ENCODE results near the gene KRT14.
"Not testable (repeated sequence)": the region's sequence is repeated elsewhere in the genome, so short reads cannot be mapped to it uniquely, and the experiment has no call there.

The KRT14 gene

DNA sequence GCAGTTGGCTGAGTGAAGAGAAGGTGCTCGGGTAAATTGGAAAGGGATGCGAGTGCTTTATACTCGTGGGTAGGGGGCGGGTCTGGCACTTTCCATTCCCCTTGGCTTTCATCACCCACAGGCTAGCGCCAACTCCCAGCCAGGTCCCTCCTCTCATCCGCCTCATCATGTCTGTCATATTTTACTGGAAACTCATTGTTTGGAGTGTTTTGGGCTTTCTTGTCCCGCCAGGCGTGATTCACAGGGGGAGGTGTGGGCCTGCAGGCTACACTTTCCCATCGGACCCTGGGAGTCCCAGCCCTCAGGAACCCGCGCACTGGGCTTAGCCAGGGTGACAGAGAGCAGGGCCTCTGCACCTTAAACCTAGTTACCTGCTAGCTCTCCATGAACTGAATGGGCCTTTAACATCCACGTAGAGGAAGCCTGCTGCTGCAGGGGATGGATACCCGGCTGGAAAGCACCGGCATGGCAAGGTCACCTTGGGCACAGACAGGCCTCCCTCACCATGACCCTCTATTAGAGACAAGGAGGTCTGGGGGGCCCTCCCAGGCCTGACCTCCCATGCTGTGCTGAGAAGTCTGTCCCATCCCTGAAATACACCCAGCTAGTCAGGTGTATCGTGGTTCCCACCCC lies at the start of gene KRT14:
TSS of gene KRT14 (minus strand) at position 33 of the 633 bp plus-strand sequence. CDS start 61 bp downstream, outside the sequence.
- DNase-seq (ENCODE audit: low spot score): no peak

DNA sequence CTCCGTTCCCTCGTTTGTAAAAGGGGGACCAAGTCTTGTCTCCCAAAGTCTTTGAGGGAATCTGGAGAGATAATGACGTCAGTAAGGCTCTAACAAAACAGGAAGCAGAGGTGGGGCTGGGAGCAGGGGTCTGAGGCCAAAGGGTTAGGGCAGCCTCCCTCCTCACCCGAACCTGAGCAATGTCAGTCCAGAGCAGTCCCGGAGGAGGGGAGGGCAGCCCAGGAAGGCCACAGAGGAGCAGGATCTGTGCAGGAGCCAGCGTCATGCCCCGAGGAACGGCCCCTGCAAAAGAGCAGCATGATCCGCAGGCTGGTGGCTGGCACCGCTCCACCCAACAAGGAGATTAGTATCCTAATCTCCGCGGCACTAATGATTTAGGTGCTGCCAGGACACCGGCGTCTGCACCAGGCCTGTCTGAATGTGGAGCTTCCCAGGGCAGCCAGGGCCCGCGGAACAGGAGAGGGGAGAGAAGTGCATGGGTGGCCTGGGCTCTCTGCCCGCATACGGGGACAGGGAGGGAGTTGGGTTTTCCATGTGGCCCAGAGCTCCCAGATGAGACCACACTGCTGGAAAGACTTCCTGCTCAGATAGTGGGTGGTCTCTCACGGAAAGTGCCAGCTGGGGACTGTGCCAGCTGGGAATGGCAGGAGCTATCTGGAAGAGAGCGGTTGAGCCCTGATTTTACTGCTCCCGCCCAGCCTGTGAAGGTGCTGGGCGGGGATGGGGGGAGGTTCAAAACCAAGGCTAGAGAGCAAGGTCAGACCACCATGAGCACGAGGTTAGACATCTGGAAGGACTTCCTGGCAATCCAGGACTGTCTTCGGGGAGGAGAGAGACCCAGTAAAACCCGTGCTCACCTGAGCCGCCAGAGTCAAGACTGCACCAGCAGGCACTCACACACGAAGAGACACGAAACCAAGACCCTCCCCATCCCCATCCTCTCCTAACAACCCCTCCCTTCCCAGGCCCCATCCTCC lies 48.7 kb upstream of the KRT14 start:
- peak; percentile 32 for DNase-seq (ENCODE audit: low spot score)

DNA sequence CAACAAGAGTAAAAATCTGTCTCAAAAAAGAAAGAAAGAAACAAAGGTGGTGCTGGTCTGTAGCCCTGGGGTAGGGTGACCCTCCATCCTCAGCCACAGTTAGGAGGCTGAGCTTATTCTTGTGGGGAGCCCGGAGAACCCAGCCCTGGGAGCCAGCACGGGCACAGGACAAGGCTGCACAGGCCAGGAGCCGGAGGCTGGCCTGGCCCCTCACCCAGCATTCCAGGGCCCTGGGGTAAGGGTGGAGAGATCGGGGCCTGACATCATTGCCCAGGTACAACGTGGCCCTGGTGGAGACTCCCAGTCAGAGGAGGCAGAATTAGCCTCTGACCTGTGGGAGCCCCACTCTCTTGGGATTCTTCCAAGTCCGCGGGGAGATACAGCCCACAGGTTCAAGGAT lies 47.9 kb upstream of the KRT14 start:
- no peak for DNase-seq (ENCODE audit: low spot score)

DNA sequence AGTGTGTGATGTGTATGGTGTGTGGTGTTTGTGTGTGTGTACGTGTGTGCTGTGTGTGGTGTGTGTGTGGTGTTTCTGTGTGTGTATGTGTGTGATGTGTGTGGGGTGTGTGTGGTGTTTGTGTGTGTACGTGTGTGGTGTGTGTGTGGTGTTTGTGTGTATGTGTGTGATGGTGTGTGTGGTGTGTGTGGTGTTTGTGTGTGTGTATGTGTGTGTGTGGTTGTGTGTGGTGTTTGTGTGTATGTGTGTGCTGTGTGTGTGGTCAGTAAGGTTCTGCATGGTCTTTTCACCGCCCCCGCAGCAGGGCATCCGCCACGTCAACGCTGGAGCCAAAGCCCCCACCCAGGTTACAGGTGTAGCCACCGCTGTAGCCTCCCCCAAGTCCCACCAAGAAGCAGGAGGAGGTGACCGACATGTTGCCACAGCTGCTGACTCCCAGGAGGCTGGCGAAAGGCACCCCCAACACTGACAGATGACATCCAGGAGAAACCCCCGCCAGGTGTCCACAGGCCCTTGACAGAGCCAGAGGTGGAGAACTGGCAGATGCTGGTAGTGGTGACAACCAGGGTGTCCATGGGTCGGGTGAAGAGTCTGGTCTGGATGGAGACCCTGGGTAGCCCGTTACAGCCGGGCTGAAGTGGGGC lies 47.0 kb upstream of the KRT14 start:
- DNase-seq (ENCODE audit: low spot score): no peak

DNA sequence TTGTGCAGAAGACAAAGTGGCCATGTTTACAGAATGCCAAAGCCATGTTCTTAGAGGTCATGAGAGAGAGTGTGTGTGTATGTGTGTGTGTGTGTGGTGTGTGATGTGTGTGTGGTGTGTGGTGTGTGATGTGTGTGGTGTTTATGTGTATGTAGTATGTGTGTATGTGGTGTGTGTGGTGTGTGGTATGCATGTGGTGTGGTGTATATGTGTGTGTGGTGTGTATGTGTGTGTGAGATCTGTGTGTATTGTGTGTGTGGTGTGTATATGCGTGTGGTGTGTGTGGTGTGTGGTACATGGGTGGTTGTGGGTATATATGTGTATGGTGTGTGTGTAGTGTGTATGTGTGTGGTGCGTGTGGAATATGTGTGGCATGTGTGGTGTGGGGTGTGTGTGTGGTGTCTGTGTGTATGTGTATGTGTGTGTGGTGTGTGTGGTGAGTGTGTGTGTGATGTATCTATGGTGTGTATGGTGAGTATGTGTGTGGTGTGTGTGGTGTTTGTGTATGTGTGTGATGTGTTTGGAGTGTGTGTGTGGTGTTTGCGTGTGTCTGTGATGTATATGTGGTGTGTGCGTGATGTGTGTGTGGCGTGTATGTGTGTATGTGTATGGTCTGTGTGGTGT lies 45.9 kb upstream of the KRT14 start:
- no peak for DNase-seq (ENCODE audit: low spot score)

DNA sequence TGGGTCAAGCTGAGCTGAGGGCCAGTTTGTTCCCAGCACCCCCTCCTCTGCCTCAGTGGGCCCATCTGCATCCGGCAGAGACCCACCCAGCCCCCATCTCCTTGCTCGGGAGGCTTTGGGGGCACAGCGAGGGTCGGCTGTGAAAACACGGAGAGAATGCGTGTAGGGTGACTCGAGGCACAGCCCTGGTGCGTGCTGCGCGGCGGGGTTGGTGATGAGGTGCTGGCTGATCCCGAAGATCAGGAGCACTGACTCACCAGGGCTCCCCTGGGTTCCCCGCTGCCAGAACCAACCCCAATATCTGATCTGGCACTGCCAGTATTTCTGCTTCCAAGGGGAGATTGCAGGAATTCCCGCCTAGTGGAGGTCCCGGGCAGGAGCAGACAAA lies 45.2 kb upstream of the KRT14 start:
- DNase-seq (ENCODE audit: low spot score): no peak

DNA sequence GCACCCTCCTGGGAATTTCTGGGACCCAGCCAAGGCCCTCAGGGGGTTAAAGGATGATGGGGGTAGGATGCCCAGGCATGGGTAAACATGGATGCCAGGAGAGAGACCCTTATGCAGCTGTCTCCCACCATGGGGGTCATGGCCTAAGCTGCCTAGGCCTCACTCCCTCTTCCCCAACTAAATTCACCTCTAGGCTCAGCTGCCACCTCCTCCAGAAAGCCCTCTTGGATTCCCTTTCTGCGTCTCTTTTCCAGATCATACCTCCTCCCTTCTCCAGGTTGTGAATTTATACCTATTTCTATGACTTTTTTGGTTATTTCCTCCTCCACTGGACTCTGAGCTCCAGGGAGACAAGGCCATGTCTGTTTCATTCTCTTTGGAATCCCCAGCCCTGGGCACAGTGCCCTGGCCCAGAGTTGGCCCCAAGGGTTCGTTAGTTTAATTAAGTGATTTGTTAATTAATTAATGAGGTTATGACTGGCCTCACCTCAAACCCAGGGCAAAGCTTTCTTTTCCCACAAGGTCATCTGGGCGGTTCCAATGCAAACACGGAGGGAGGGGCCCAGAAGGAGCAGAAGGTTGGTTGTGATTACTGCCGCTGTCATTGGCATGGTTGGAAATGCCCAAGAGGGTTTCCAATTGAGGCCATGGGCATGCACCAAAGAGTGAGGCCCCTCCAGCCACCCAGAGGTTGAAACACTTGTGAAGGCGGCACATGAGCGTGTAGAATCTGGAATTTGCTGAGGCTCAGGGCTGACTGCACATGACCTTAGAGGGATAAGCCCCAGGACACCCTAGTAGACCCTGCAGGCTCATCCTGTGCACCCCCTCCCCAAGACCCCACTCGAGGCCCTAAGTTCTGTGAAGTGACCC lies 44.6 kb upstream of the KRT14 start:
- DNase-seq (ENCODE audit: low spot score): no peak

DNA sequence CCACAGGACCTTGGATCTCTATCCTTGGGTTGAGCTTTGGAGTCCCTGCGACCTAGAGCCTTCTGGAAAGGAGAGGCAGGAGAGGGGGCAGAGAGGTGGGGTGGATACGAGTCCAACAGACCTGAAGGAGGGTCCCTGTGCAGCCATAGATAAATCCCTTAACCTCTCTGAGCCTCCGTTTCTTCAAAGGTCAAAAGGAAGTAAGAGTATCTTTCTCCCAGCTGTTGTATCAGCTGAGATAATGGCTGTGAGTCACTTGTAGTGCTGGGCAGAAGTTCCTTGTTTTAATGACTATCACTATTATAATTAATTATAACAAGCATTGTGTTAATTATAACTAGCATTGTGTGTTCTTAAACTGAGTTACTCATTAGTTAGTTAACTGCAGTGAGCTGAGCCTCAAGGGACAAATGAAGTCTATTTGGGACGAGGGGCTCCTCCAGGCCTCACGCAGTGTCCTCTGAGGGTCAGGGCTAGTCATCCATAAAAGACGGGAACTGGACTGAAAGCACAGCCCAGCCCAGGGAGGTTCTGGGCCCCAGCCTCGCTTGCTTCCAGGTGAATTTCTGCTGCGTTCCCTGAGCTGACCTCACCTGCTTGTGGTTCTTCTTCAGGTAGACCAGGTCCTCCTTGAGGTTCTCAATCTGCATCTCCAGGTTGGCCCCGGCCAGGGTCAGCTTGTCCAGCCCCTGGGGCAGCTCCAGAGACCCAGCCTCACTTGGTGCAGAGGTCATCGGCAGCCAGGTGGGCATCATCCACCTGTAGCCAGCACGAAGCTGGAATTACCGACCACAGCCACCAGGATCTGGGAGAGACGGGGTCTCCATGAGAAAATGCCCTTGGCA lies 43.4 kb upstream of the KRT14 start:
- no peak for DNase-seq (ENCODE audit: low spot score)

DNA sequence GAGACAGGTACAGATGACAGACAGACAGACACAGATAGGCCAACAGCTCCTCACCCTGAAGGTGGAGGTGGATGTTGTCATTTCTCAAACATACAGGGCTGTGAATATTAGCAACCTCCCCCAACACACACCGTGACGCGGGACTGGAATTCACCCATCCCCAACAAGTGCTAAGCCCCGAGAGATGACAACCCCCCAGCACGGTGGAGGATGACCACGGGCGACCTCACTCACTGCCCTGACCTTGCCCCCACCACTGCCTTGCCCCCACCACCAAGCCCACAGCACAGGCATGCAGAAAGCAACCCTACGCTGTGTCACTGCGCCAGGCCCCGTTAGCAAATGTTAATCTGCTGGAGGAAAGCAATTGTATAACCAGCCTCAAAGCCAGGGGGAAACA lies 42.6 kb upstream of the KRT14 start:
- DNase-seq (ENCODE audit: low spot score): no peak

DNA sequence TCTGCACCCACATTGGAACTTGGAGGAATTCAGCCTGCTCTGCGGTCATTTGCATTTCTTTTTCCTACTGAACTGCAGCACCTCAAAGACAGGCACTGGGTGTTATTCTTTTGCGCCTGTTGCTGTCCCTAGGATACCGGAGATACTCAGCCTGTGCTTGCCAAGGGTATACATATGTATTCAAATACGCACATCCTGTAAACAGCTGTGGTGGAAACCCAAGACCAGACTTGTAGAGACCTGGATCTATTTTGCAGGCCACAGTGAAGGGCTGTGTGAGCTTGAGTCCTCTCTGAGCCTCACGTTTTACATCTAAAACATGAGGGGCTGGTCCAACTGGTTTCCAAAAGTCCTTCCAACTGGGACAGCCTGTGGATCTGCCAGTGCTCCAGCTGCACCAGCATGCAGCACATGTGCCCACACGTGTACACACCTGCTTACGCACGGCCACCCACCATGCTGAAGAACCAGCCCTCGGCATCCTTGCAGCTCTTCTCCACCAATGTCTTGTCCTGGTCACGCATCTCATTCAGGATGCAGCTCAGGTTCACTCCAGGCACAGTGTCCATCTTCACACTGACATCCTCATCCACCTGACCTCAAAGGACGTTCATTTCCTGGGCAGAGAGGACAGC lies 42.0 kb upstream of the KRT14 start:
- not testable (repeated sequence) for DNase-seq (ENCODE audit: low spot score)

DNA sequence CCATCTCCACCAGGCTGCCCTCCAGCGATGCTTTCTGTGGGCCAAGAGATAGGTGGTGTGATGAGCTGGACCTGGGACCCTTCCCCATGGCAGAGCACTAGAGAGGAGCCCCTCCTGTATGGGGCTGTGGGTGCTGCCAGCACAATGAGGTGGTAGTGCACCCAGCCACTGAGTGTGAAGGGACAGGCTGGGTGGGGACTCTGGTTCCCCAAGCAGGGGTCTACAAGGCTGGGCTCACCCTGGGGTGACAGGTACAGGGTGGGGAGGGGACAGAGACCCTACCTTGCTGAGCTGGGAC lies 41.3 kb upstream of the KRT14 start:
- not testable (repeated sequence) for DNase-seq (ENCODE audit: low spot score)

DNA sequence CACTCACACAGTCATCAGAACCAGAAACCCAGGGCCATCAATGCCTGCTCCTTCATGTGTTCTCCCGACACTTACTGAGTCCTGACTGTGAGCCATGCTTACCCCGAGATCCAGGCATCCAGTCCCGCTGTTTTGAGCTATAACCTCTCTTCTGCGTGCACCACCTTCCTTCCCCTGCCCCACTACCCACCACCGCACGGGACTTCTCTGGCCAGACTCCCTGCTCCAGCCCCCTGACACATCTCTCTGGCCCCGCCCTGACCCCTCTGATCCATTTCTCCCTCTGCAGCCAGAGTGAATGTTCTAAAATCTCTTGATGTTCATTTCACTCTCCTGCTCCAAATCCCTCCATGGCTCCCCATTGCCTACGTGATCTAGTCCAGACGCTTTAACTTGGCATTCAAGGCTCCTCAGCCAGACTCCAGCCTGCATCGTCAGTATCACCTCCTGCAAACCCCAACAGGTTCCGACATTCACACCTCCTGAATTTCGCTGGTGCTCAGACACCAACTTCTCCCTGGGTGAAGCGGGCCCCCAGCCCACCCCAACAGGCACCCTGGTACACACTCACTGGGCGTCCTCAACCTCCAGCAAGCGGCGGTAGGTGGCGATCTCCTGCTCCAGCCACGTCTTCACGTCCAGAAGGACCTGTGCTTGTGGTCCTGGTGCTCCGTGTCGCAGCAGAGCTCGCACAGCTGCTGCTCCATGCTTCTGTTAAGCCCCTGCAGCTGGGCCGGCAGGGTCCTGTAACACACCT lies 40.8 kb upstream of the KRT14 start:
- no peak for DNase-seq (ENCODE audit: low spot score)

DNA sequence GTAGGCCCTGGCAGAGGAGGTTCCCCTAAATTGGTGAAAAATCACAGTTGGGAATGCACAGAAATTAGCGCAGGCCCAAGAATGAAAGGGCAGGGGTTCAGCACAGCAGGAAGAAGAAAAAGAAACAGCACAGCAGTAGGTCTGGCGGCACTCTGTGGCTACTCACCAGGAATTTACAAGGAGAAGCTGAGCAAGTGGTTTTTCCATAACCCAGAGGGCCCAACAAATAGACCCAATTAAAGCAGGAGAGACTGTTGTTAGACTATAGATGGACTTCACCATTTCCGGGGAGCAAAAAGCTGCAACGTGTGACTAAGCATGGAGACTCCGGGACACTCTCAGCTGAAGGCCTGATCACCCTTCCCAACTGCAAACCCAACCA lies 40.2 kb upstream of the KRT14 start:
- DNase-seq (ENCODE audit: low spot score): not testable (repeated sequence)

DNA sequence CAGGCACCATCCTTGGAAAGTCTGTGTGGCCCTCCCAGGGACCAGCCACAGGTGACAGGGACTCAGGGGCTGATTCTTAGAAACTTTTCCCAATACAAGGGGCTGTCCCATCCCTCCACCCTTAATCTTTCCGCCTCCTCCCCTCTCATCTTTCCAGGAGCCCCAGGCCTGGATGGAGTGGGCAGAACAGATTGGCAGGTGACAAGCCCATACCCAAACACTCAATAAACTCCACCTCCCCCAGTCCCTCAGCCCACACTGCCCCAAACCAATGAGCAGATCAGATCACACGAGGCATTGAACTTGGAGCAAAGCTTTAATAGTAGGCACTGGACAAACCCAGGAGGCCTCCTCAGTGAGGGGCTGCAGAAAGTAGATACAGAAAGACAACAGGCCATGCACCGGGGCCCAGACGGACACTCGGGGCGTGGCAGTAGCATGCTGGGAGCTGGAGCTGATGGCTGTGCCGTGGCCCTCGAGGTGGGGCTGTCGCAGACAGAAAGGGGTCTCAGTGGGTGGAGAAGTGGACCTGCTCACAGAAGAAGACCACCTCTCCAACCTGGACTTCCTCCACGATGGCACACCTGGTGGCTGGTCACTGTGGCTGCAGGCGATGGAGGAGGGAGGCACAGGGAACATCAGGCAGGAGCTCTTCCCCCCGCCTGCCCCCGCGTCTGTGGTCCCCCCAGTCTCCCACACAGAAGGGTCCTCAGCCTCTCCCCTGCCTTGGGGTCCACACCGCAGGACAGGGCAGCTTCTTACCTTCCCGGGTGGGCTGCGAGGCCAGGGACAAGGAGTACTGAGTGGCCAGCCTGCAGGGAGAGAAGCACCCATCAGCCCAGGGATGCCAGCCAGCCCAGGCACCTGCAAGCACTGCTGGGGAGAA lies 39.6 kb upstream of the KRT14 start:
- DNase-seq (ENCODE audit: low spot score): not testable (repeated sequence)

DNA sequence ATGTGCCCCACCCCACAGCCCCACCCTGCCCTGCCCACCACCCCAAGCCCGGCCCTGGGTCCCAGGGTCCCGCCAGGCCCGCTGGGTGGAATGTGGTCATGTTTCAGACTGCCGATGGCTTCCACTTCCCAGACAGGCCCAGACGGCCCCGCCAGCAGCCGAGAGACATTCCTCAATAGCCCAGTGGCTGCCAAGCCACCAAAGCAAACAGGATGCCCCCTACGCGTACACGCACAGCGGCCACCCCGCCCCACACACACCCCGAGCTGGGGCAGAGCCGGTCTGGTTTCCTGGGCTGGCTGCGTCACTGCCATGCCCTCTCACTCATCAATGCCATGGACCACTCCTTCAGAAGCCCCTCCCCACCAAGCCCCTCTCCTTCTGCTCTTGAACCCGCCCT lies 38.9 kb upstream of the KRT14 start:
- no peak for DNase-seq (ENCODE audit: low spot score)

DNA sequence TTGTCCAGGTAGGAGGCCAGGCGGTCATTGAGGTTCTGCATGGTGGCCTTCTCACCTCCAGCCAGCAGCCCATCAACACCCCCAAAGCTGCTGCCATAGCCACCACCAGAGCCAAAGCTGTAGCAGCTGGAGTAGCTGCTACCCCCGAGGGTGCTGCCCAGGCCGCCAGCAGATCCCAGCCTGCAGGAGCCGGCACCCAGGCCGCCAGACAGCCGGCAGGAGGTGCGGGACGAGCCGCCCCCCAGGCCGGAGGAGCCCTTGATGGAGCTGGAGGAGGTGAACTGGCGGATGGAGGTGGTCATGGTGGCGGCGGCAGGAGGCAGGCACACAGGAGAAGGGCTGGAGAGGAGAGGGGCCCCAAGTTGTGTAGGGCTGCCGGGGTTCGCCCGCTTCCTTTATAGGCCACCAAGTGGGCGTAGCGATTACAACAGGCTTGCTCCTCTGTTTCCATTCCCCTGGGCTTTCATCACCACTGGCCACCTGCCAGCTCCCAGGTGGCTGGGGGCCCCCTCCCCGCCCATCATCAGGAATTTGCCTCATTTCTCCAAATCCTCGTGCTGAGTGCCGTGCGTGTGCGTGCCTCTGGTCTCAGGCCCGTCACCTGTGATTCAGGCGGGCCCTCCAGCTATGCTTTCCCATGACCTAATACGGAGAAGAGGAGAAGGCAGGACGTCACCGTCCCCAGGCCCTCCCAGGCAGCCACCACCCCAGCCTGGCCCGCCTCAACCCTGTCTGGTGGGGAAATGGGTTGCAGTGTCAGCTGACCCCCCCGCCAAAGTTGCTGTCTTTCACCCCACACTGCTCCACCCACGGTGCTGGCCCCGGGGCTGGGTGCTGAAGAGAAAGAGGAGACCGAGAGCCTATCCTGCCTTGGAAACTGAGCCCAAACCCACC lies 37.8 kb upstream of the KRT14 start, which contains the start of gene KRT17:
TSS of gene KRT17 (minus strand) at position 368 of the 894 bp plus-strand sequence. CDS start at position 302, 66 bp downstream.
- DNase-seq (ENCODE audit: low spot score): no peak

DNA sequence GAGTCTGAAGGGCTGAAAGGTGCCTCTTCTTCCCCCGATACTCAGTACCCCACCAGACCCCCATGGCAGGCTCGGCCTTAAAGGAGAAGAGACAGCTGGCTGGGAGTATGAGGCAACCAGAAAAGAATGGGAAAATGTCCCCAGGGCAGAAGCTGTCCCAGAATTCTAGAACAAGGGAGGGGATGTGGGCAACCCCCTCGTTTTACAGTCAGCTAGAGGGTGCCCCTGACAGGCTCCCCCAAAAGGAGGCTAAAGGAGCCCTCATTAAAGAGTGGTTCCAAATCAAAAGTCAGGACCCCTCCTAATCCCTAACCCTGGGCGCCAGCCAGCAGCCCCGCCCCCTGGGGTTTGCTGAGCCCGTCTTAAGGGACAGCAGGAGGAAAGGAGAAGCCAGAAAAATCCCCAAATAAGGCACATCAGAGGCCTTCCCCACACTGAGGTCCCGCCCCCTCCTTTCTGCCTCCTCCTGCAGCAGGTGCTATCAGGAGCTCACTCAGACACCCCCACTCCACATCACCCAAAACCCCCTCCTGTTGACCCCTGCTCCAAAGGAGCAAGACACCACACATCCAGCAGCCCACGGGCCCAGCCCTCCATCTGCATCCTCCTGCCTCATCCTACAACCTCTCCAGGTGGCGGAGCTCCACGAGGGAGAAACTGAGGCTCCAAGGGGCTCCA lies 36.6 kb upstream of the KRT14 start:
- not testable (repeated sequence) for DNase-seq (ENCODE audit: low spot score)
